ENCODE measurements around the gene GNB1L.
"Not testable (repeated sequence)": the region's sequence is repeated elsewhere in the genome, so short reads cannot be mapped to it uniquely, and the experiment has no call there.

Gene GNB1L

DNA sequence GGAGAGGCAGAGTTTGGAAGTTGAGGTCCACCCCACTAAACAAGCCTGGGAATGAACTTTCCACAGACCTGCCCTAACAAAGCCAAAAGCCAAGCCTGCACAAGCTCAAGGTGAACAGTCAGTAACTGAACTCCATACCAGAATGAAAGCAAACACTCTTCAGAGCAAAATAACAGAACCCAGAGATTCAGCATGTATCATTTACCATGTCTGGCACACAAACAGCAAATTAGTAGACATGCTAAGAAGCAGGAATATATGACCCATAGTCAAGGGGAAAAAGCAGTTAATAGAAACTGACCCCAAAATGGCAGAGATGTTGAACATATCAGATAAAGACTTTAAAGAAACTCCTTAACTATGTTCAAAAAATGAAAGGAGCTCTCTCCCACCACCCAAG, 62.8 kb downstream of the GNB1L start:
- DNase-seq, result no peak

DNA sequence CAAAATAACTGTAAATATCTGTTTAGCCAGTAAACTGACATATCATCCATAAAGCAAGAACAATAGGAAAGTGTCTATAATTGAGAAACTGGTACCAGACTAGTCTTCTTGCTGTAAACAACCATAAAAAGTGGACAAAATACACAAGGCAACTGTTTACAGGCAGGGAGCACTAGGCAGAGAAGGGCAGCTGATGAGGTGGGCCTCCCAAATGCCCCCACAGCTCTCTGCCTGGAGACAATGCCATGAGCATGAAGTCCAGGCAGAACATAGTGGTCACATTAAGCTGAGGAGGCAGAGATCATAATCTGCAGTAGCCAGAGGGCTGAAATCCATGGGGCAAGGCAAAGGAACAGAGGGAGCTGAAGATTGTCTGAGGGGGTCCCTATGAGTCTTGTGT, 63.4 kb downstream of the GNB1L start:
- DNase-seq, result no peak

DNA sequence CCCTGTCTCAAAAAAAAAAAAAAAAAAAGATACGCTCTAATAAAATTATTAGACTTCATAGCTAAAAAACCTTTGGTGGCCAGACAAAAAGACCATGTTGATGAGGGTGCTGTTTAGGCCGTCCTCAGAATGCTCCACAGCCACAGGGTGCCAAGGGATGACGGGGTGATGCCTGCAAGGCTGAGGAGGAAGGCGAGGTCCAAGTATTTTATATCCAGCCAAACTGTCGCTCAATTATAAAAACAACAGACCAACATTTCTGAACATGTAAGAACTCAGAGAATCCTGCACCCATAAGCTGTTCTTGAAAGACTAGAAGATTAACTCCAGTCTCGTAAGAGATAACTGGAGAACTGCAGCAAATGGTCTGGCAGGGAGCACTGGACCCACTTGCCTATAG, 64.8 kb downstream of the GNB1L start:
- no peak for DNase-seq

DNA sequence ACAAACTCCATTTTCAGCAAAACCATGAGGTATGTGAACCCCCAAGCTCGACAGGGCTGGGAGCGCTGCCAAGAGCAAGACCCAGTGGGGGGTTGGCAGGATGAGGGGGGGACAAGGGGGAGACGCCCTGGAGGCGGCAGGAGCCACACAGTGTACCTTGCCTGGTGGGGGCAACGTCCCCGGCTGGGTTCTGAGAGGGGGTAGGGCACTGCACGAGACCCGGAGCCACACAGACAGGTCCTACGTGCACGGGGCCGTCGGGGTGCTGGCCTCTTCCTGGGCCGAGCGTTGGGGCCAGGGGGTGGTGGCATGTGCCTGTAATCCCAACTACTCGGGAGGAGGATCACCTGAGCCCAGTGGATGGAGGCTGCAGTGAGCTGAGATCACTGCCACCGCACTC, 65.3 kb downstream of the GNB1L start:
- no peak for DNase-seq

DNA sequence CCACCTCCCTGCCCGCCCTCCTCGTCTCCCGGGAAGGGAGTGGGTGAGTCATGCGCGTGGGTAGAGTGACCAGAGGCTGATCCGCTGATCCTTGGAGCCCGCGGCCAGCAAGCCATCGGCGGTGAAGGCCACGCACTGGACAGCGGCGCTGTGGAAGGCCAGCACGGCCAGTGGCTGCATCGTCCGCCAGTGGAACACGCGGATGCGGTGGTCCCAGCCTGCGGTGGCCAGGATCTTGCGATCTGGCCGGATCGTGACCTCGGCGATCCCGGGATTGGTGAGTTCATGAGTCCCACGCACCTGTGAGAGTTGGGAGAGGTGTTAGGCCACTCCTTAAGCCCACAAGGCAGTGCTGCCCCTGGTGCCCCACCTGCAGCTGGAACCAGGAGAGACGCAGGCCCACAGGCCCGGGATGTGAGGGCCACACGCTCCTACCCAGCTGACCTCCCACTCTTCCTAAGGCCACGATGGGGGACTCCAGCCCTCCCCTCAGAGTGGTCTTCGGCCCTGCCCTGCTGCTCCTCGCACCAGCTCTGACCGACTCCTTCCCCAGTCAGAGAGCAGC, 65.9 kb downstream of the GNB1L start:
- no peak for DNase-seq

DNA sequence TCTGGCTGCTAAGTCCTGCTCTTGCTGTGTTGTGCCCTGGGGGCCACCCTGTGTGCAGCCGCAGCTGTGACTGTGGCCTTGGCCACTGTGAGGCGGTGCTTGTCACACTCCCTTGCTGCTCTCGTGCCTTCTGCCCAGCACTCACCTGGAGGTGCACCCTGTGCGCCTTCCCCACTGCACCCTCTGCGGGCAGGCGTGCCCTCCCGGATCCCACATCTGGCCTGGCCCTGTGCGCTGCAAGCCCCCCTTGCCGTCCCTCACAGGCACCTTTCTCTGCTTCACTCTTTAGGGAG, 66.9 kb downstream of the GNB1L start:
- no peak for DNase-seq

DNA sequence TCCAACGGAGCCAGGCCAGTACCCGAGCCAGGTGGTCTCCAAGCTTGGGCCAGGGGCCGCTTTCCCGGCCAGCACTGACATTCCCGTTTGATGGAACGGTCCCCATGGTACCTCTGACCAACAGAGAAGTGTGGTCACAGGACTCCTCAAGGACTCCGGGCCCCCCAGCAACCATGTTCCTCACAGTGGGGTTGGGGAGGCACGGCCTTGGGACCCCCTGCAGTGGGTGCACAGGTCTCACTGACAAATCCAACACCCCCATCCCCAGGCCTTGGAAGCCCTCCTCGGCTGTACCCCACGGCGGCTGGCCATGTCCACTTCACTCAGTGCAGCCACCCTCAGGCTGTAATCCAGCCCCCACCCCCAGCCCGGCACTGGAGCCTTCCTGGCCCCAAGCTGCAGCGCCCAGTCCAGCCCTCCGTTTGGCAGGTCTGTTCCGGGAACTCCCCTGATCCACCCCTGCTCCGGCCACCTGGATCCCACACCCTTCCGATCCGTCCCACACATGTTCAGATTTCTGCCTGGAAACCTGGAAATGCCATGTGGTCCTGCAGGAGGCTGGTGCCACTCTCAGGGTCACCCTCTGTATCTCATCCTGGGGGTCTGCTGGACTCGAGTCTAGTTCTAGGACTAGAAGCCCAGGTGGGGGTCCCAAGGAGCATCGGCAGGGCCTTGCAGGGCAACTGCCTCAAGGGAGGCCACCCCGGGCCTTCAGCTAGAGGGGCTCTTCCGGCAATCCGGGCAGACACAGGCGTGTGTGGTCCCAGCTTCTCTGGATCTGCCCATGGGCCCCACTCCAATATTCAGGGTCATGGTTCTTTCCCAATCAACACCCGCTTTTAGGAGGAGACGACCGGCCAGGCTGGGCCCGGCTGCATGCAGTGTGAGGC, 67.5 kb downstream of the GNB1L start:
- no peak for DNase-seq

DNA sequence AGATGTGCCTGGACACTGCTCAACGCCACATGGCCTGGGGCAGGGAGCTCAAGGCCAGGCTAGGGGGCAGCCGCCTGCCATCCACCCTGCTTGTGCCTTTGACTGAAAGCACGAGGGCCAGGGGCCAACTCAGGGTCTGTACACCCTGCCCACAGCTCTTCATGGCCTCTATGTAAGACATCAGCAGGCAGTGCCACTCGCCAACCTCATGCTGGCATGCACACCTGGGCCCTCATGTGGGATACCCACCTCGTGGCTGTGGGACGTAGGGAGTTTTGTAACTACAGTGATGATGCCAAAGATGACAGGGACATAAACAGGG, 68.4 kb downstream of the GNB1L start:
- DNase-seq, result no peak

DNA sequence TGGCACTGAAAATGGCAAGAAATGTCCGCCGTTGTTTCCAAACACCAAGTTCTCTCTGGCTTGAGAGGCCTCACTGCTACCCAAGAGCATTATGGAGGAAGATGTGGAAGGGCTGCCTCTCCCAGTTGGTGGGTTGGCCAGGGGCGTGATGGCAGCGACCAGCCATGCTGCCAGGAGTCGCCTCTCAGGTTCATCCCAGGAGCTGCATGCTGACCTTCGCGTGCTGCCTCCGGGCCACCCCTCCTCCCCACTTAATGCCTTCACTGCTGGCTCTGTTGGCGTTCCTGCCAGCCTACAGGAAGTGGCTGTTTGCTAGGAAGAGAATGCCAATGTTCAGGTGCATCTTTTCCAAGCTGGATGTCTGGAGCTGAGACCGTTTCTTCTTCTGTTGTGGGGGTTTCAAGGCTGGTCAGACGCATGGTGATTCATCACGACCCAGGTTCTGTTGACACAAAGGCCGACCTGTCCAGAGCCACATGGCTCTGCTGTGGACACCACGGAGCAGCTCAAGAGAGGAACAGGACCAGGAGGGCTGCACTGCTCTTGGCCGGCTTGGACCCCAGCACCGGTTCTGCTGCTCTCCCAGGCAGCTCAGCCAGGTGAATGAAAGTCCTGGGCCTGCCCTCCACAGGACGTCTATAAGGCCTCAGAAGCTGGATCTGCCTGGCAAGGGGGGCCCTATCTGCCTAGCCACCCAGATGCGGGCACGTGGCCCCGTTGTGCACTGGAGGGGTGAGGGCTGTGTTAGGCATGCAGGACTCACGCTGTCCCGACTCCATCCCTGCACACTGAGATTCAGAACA, 69.0 kb downstream of the GNB1L start:
- no peak for DNase-seq

DNA sequence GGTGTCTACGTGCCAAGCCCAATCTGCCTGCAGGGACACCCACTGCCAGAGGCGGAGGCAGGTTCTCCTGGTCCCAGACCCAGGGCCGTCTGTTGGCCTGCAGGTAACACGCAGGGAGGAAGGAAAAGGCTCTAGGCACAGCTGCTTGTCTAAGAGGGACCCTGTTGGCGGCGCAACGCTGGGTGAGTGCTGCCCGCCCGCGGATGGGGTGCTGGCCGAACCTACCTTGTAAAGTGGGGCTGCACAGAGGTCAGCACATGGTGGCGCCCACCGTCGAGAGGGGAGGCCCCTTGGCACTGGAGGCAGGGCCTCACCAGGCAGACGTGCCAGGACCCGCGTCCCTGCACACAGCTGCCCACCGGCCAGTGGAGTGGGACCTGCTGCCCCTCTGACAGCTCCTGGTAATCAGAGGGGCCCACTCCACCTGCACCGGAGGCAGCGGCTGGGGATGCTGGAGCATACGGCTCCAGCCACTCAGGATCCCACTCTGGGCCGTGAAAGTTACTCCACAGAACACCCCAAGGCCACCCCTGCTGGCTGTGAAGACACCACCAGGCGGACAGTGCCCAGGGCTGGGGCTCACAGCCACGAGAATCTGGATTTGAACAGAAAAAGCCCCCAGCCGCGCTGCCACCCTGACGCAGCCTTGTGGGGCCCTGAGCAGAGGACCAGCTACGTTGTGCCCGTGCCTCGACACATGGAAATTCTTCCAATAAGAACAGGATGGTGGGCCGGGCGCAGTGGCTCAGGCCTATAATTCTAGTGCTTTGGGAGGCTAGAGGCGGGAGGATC, 70.1 kb downstream of the GNB1L start:
- no peak for DNase-seq

DNA sequence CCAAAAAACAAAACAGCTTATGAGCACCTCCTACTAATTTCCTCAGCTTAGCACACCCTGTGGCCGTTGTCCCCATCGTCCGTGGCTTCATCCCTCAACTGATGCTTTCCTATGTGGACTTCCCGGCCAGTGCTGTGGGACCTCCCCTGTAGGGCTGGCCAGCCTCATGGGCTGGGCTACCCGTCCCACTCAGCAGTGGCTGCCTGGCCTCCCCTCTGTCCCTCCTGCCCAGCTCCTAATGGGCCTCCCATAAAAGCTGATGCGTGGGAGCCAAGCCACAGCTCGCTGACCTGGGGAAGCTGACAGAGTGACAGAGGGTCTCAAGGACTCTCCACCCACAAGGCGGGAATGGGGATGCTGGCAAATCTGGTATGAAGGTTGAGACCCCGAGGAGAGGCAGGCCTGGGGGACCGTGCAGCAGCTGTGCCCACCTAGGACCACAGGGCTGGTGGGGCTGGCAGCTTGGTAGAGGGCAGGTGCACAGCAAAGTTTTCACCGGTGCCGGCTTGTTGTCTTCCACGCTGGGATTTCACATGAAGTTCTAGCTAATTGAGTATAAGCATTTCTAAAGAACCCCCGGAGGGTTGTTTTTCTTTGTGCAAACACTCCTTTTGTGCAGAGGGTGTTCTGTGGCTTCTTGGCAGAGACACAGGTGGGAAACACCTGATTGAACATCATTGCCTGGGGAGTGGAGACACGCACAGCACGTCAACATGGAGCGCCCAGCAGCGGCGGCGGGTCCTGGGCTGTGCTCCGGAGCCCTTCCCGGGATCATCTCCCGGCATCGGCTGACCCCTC, 70.9 kb downstream of the GNB1L start:
- no peak for DNase-seq

DNA sequence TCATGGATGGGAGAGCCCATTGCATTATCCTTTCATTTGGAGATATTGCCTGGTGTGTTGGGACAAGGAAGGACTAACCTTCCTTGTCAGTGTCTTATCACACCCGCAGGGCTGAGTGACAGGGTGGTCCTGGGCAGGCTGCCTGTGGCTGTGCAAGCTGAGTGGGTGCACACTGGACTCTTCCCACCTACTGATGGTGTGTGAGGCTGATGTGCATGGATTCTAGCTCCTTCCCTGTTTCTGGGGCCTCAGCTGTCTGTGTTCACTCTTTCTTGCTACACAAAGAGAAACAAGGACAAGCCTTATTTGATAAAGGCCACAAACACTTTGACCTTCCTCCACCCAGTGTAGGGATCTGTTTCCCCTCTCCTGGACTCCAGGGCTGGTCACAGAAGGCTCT, 72.1 kb downstream of the GNB1L start:
- no peak for DNase-seq

DNA sequence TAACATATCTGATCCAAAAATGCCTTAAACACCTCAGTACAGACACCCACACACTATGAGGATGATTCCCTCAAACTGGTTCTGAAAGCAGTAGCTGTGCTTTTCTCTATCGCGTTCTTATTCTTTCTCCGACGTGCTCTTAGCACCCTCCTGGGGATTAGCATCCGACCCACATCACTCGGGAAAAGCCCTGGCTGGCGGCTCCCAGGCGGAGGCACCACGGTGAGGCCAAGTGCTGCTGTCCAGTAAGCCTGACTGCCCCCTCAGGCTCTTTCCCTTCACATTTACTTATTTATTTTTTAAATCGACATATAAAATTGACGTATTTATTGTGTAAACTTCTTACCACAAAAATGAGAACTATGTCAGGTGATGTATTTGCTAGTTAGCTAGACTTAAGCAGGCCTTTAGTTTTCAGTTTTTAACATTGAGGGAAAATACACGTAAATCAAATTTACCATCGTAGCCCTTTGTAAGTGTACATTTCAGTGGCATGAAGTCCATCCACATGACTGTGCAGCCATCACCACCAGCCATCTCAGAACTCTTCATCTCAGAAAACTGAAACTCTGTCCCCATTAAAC, 74.9 kb downstream of the GNB1L start:
- no peak for DNase-seq

DNA sequence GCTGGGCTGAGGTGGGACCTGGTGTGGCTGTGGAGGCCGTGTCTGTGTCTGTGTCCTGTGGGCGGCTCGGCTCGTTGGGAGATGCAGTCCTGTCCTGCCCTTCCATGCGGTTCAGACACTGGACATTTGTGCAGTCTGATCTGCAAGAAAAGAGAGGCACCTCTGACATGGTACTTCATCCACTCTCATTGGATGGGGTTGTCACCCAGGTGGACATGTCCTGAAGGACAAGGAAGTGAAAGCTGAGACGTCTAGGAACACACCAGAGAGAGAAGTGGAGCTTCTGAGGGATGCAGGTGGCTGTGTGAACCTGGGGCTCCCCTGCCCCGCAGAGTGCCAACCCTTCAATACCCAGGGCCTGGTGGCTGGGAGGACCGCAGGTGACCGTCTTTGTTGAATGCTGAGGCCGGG, 75.7 kb downstream of the GNB1L start:
- DNase-seq, result no peak

DNA sequence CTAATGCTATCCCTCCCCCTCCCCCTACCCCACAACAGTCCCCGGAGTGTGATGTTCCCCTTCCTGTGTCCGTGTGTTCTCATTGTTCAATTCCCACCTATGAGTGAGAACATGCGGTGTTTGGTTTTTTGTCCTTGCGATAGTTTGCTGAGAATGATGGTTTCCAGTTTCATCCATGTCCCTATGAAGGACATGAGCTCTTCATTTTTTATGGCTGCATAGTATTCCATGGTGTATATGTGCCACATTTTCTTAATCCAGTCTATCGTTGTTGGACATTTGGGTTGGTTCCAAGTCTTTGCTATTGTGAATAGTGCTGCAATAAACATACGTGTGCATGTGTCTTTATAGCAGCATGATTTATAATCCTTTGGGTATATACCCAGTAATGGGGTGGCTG, 77.5 kb downstream of the GNB1L start:
- DNase-seq, result not testable (repeated sequence)

DNA sequence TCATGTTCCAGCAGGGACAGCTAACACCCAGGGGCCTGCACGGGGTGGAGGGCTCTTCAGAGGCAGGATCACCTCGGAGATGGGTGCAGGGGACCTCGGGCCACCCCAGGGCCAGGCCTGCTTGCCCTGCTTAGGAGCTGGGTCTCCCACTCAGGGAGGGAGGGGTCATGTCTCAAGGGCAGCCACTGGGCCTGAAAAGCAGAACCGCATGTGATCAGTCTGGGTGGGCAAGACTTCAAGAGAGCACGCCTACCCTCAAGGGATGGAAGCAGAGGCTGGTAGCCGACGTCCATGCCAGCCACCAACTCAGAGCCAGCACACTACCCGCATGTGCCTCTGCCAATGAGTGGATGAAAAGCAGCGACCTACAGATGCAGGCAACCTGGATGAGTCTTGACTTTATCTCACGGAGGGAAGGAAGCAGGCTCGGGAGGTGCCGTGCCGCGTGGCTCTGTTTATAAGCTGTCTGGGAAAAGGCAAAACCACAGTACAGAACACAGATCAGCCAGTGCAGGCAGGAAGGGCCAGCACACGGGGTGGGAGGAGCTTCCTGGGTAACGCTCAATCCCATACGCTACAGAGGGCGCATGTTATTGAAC, 78.1 kb downstream of the GNB1L start:
- DNase-seq, result no peak

DNA sequence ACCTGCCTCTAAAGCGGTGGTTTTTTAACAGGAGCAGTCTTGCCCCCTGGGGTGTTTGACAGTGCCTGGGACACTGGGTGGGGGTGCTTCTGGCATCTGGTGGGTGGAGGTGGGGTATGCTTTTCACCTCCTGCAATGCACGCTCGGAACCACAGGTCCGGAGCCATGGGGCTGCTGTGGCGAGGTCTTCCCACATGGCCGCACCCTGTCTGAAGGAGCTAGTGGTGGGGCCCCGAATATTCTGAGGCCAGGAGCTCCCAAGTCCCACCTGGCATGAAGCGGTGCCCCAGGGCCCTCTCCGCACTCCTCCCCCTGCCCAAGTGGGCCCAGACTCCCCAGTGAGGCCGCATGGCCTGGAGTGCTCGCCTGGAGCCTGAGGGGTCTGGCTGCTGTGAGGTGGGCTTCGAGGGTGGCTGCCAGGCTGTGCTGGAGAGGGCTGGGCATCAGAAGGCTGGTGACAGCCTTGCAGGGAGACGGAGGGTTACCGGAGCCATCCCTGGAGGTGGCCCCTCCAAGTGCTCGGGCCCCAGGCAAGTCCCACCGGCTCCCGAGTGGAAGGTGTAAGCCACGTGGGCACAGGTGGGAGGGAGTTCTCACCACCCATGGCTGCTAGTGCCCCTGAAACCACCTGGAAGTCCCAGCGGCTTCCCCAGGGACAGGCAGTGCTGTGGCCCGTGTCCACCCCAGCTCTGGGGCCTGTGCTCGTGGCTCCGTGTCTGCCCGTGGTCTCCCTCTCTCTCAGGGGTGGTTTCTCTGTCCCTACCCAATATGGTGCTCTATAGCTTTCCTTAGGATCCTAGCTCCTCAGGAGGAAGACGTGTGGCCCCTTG, 79.0 kb downstream of the GNB1L start:
- DNase-seq, result no peak

DNA sequence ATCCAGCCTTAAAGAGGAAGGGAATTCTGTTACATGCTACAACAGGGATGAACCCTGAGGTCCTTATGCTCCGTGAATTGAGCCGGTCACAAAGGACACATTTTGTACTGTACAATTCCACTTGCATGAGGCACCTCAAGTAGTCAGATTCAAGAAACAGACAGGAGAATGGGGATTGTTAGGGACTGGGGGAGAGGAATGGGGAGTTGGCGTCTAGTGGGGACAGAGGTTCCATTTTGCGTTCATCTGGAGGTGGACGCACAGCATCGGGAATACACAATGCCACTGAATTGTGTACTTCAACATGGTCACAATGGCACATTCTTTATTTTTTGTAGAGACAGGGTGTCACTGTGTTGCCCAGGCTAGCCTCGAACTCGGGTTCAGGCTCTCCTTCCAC, 80.0 kb downstream of the GNB1L start:
- DNase-seq, result no peak

DNA sequence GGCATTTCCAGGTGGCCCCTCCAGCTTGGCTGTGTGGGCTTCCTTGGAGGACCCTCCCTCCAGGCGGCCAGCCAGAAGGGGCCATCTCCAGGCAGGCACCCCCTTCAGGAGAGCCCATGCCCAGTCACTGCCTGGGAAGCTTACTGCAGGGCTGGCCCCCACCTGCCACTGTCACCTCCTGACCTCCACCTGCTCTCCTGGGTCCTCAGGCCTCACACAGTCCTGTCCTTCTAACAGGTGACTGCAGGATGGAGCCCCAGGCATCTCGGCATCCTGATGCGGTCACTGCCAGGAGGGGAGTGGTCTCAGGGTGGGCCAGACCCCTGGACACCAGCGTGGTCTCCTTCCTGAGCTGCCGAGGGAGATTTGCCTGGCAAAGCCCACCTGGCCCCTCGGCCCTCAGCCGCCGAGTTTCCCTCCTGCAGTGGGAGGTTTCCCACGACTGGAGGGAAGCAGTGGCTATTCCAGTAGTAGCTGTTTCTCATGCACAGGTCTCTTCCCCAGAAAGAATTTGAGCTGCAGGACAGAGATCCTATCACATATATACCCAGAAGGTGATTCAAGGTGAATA, 81.1 kb downstream of the GNB1L start:
- no peak for DNase-seq

DNA sequence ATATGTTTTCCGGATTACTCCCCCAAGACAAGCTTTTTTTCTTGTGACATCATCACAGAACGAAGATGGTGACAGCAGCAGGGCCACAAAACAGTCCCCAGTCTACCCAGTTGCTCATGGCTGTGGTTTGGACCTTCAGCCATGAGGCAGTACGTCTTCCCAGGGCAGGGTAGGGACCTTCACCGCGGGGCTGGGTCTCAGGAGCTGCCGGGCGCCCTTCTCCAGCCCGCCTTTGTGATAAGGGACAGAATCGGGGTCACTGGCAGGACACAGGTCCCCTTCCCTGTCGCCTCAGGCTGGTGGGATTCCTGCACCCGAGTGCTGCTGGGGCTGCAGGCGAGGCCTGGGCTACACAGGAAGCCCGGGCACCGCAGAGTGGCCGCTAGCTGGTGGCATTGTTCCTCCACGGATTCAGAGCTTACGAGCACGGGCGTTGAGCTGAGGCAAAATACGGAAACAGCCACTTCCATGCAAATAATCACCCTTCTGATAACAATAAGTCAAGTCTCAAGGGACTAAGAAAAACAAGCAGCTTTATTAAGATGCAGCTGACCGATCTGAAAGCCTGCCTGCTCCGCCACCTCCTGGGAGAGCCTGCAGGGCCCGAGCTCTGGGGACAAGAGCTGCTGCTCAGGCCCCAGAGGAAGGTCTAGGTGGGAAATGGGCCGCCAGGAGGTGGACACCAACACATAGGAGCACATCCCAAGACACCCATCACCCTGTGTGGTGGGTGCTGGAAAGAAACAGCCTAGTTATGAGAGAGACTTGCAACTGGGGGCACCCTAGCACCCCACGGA, 81.8 kb downstream of the GNB1L start:
- no peak for DNase-seq

All from CD4-positive, alpha-beta T cell treated with Interleukin-15 for 1 hour (primary cell).